Measurements from ENCODE around the gene OR51S1.

- no peak for TF ChIP-seq EZH2 (IDR thresholded peaks at IDR 0.05; ENCODE audit: insufficient read depth, poor library complexity, severe bottlenecking)
- TF ChIP-seq EZH2phosphoT487 (IDR thresholded peaks at IDR 0.05; ENCODE audit: insufficient read depth, low read depth) = no peak
Observed at GRCh38 chr11:4851033-4851432, 2.0 kb upstream of the OR51S1 start.
